ENCODE data around the gene IBA57. TPM values are rescaled to one million over a fixed set of nuclear protein-coding genes. Genes with fewer than 3 reads are reported as not detected.

Gene IBA57
- polyA plus RNA-seq, 1 of the 3 experiments (the other 2 are of a cell fraction), result 1.8 TPM

- TF ChIP-seq RXRA (IDR thresholded peaks at IDR 0.05; ENCODE audit: borderline replicate concordance, low read depth) (no peak), NFIC (IDR thresholded peaks at IDR 0.05; ENCODE audit: borderline replicate concordance) (no peak), RCOR1 (IDR thresholded peaks at IDR 0.05; ENCODE audit: low read length) (no peak), USF2 (IDR thresholded peaks at IDR 0.05; ENCODE audit: borderline replicate concordance, low read depth, low read length) (no peak), TEAD4 (IDR thresholded peaks at IDR 0.05; ENCODE audit: borderline replicate concordance, insufficient read depth) (no peak), CHD2 (IDR thresholded peaks at IDR 0.05; ENCODE audit: low read length, partially characterized antibody) (no peak), EZH2phosphoT487 (IDR thresholded peaks at IDR 0.05; ENCODE audit: borderline replicate concordance, low read depth) (no peak), FOXM1 (IDR thresholded peaks at IDR 0.05; ENCODE audit: low read depth) (no peak), REST (IDR thresholded peaks at IDR 0.05; ENCODE audit: low read depth, low read length) (no peak), MEF2A (IDR thresholded peaks at IDR 0.05; ENCODE audit: borderline replicate concordance, low read depth) (no peak), ZBTB33 (IDR thresholded peaks at IDR 0.05; ENCODE audit: borderline replicate concordance, low read depth) (no peak), FOSL2 (IDR thresholded peaks at IDR 0.05; ENCODE audit: borderline replicate concordance, low read depth) (no peak), ELF1 (IDR thresholded peaks at IDR 0.05) (no peak), SIN3A (IDR thresholded peaks at IDR 0.05; ENCODE audit: borderline replicate concordance, low read depth, low read length) (no peak), SMC3 (IDR thresholded peaks at IDR 0.05; ENCODE audit: low read depth, low read length) (no peak), GABPA (IDR thresholded peaks at IDR 0.05; ENCODE audit: low read depth) (no peak), JUND (IDR thresholded peaks at IDR 0.05) (no peak), GATA2 (CRISPR knock-in tag; IDR thresholded peaks at IDR 0.05) (no peak), POLR2AphosphoS5 (IDR thresholded peaks at IDR 0.05; ENCODE audit: low read depth, low read length) (no peak)
- H3K9me3 ChIP-seq, result peaks cover 5% of the 10 kb centered on the region; the same call in 1 of the 2 replicates
- no peaks in the 10 kb centered on the region for H3K9me2 ChIP-seq
- no peak overlapping the region for H3K4me2 ChIP-seq
- H3K27me3 ChIP-seq (ENCODE audit: insufficient read depth), result no peaks in the 10 kb centered on the region
- DNase-seq, result no peak
- ChIA-PET CTCF (no interaction called here), POLR2A (no interaction called here)
- H3K4me3 ChIP-seq (ENCODE audit: low read depth in 2 of 2, low read length in 1 of 2), result no peak overlapping the region
- H3K27ac ChIP-seq (ENCODE audit: low read depth in 2 of 2, low read length in 1 of 2), result no peak overlapping the region
- H4K20me1 ChIP-seq (ENCODE audit: insufficient read depth), result no peaks in the 10 kb centered on the region
- H3K4me1 ChIP-seq (ENCODE audit: control insufficient read depth in 1 of 2, insufficient read depth in 2 of 2, low read depth in 1 of 2, low read length in 1 of 2), result peaks cover 0 to 3% of the 10 kb centered on the region in 2 experiments; a peak in 1 of 4 replicates
- H3K36me3 ChIP-seq (replicated peaks in 1 of 2; ENCODE audit: control insufficient read depth in 1 of 2, insufficient read depth in 2 of 2, low read length in 1 of 2), result no peaks in the 10 kb centered on the region
- H3K9ac ChIP-seq, result no peak overlapping the region
- H2AFZ ChIP-seq (ENCODE audit: low read depth), result no peak overlapping the region
- 52% methylated on average over 4 of the region's 14 CpGs for WGBS (ENCODE audit: low lambda C conversion rate)
- no peaks in the 10 kb centered on the region for H3F3A ChIP-seq (replicated peaks; ENCODE audit: insufficient read depth)
- H3K79me2 ChIP-seq (ENCODE audit: insufficient read depth), result no peaks in the 10 kb centered on the region
Measured at GRCh38 chr1:228190182-228190581, 24.6 kb downstream of the IBA57 start.
